Thyroid gland (tissue), 4 donors: ENCODE results near the gene NACAD. TPM values are rescaled to one million over a fixed set of nuclear protein-coding genes. Genes with fewer than 3 reads are reported as not detected.

ENCODE experiments used
- DNase-seq, 2 donors: peaks; one replicate each; pipeline ENCODE4 v3.0.0-alpha.2; 2019
- H3K27ac ChIP-seq, 3 donors: fragments of 200-600 bp; sonication (generic); 1 replicate in 2 of 3; 2 replicates in 1 of 3; pipeline ENCODE4 v1.5.1; 2016 to 2019; ENCODE audit warnings: mild to moderate bottlenecking in 1 of 3, moderate library complexity in 1 of 3
- H3K27me3 ChIP-seq: fragments of 200-600 bp; sonication (generic); one replicate; pipeline ENCODE4 v1.5.1; 2019
- H3K36me3 ChIP-seq, 2 donors: fragments of 200-600 bp; sonication (generic); one replicate each; pipeline ENCODE4 v1.5.1; 2016 to 2019
- H3K4me1 ChIP-seq, 2 donors: fragments of 200-600 bp; sonication (generic); one replicate each; pipeline ENCODE4 v1.5.1; 2017 to 2019
- H3K4me3 ChIP-seq, 3 donors: fragments of 200-600 bp; sonication (generic); replicated peaks in 1 of 3; 1 replicate in 2 of 3; 2 replicates in 1 of 3; pipeline ENCODE4 v1.5.1; 2016; ENCODE audit warnings: mild to moderate bottlenecking in 1 of 3
- H3K9me3 ChIP-seq: fragments of 200-600 bp; sonication (generic); one replicate; pipeline ENCODE4 v1.5.1; 2017
- POLR2A ChIP-seq, 2 donors: fragments of 450-650 bp; IDR thresholded peaks; one replicate each; pipeline ENCODE4 v1.6.1; 2017; ENCODE audit warnings: antibody characterized with exemption in 2 of 2, mild to moderate bottlenecking in 2 of 2, moderate library complexity in 1 of 2
- WGBS, 2 donors: methylation state at CpG; one replicate each; pipeline ENCODE4 v1.1.5; 2017; 5-methylcytosine and 5-hydroxymethylcytosine counted together
- intact Hi-C: fragments of 100-400 bp; cut with DNase I; formaldehyde crosslinking; loops from one replicate; pipeline ENCODE4 v1.15.1; 2023
- total RNA-seq, 4 donors: library from RNA; depleted of rRNA; stranded (reverse); fragments of >200 nt; gene quantifications; one replicate each; pipeline ENCODE4 v1.2.3, GENCODE V29; 2016
- TF ChIP-seq, protein P1 (sequence below), 6 experiments: fragments of 200-600 bp in 3 of 6; fragments of 450-650 bp in 3 of 6; sonication (generic) in 3 of 6; IDR thresholded peaks; one replicate each; pipeline ENCODE4 v1.5.1; 2016 to 2019; ENCODE audit warnings: antibody characterized with exemption in 6 of 6, mild to moderate bottlenecking in 2 of 6, inconsistent platforms in 1 of 6, moderate library complexity in 1 of 6

The NACAD gene
- total RNA-seq, 4 donors from 2014 or later: 0.54 to 2.3 (median 0.88) TPM

DNA sequence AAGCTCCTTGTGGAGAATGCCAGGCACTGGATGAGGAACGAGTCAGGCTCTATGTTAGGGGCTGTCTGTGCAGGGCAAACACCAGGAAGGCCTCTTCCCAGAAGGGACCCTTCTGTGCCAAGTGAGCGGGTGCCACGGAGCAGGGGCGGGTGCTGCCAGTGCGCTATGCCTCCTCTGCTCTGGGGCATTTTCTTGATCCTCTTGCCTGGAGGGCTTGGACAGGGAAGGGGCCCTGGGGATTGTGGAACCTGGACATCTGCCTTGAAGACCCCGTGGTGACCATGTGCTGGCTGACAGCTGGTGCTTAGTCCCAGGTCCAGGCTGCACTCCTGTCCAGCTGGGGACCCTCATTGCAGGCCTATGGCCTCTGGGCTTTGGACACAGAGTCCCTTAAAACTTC is 38.2 kb upstream of the NACAD start:
- no peak overlapping the region for H3K27ac ChIP-seq
- H3K4me1 ChIP-seq: no peaks in the 10 kb centered on the region
- no peaks in the 10 kb centered on the region for H3K9me3 ChIP-seq
- H3K36me3 ChIP-seq: no peaks in the 10 kb centered on the region
- no peaks in the 10 kb centered on the region for H3K27me3 ChIP-seq
- WGBS, 2 donors: 72 to 84% methylated on average over 6 of the region's 6 CpGs
- intact Hi-C loops: no loop called here
- no peak for DNase-seq
- no peak overlapping the region for H3K4me3 ChIP-seq
- TF ChIP-seq, protein P1, sequence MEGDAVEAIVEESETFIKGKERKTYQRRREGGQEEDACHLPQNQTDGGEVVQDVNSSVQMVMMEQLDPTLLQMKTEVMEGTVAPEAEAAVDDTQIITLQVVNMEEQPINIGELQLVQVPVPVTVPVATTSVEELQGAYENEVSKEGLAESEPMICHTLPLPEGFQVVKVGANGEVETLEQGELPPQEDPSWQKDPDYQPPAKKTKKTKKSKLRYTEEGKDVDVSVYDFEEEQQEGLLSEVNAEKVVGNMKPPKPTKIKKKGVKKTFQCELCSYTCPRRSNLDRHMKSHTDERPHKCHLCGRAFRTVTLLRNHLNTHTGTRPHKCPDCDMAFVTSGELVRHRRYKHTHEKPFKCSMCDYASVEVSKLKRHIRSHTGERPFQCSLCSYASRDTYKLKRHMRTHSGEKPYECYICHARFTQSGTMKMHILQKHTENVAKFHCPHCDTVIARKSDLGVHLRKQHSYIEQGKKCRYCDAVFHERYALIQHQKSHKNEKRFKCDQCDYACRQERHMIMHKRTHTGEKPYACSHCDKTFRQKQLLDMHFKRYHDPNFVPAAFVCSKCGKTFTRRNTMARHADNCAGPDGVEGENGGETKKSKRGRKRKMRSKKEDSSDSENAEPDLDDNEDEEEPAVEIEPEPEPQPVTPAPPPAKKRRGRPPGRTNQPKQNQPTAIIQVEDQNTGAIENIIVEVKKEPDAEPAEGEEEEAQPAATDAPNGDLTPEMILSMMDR (IDR thresholded peaks at IDR 0.05): no peak
- no peak for TF ChIP-seq POLR2A (IDR thresholded peaks at IDR 0.05)

DNA sequence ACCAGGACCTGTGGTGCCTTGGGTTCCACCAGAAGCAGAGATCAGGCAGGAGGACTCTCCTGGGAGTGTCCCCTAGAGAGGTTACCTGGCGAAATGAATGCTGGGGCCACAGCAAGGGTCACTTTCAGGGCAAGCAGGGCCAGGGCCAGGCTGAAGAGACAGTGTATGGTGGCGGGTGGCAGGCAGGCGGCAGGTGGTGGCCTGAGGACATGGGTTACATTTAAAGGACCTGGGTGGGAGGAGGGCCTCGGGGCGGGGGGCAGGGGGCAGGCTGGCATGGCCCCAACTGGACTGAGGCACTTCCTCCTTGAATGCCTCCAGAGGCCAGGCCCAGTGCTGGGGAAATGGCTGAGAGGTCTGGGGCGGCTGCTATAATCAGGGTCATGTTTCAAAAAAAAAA is 37.4 kb upstream of the NACAD start:
- no peaks in the 10 kb centered on the region for H3K36me3 ChIP-seq
- TF ChIP-seq, protein P1 (IDR thresholded peaks at IDR 0.05): no peak
- no peak for TF ChIP-seq POLR2A (IDR thresholded peaks at IDR 0.05)
- no peak overlapping the region for H3K4me3 ChIP-seq
- H3K4me1 ChIP-seq: no peaks in the 10 kb centered on the region
- no peaks in the 10 kb centered on the region for H3K27me3 ChIP-seq
- no peak for DNase-seq
- H3K9me3 ChIP-seq: no peaks in the 10 kb centered on the region
- WGBS, 2 donors: 72 to 78% methylated on average over 6 of the region's 6 CpGs
- intact Hi-C loops: no loop called here
- H3K27ac ChIP-seq: no peak overlapping the region

DNA sequence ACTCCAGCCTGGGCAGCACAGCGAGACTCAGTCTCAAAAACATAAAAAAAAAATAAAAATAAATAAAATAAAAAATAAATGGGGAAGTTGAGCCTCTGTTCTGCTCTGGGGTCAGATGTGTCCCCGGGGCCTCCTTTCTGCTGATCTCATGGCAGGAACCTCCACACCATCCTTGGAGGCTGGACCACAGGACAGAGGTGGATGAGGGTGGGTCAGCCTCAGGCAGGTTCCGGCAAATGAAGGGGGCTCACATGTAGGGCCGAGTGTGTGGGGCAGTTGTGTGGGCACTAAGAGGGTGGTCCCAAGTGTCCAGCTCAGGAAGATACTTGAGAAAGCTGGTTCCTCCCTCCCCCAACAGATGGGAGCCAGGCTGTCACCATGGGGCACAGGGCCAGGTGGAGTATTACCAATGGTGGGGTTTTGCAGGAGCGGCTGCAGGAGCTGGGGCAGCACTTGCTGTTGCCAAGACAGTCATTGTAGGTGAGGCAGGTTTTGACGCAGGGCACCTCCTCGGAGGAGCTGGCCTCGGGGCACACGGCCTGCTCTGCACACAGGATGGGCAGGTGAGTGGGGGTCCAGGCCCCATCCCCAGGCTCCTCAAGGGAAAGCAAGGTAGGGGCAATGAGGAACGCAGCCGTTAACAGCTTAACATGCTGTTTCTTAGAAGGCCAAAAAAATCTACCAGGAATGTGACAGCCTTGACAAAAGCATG is 36.6 kb upstream of the NACAD start:
- Histone ChIP-seq H3K36me3 (no peaks in the 10 kb centered on the region), H3K4me3 (no peak overlapping the region), H3K27ac (no peak overlapping the region), H3K9me3 (no peaks in the 10 kb centered on the region), H3K27me3 (no peaks in the 10 kb centered on the region), H3K4me1 (no peaks in the 10 kb centered on the region)
- intact Hi-C loops: no loop called here
- TF ChIP-seq POLR2A (IDR thresholded peaks at IDR 0.05): no peak
- TF ChIP-seq, protein P1 (IDR thresholded peaks at IDR 0.05): no peak
- DNase-seq: no peak
- WGBS, 2 donors: 94% methylated on average over 11 of the region's 11 CpGs

DNA sequence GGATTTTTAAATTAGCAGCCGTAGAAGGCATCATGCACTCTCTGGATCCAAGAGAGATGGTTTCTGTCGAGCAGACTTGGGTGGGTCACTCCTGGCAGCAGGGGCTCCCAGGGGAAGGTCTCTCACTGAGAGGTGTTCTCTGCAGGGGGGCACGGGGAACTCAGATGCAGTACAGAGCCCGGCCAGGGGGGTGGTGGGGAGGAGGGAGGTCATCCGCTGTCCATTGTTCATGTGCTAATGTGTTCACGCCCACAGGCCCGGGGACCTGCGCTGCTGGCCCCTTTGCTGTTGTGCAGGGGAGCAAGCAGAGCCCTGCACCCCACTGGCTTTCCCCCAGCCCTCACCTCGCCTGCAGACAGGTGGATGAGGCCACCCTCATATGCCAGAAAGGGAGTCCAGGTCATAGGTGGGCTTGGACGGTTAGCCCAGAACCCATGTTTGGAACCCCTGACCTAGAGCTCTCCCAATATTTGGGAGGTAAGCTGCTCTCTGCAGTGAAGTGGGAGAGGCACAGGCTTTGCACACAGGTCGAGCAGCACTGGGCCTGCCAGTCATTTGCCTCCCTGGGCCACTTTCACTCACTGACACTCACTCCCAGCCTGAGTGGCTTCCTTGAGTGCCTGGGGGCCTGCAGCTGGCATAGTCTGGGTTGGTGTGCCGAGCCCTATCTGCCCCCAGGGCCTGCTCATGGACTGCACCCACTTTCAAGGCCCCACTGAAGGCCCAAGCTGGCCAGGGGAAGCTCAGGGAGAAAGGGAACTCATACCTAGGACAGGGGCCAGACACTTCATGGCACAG is 35.3 kb upstream of the NACAD start:
- TF ChIP-seq POLR2A (IDR thresholded peaks at IDR 0.05): no peak
- TF ChIP-seq, protein P1 (IDR thresholded peaks at IDR 0.05): no peak
- no peaks in the 10 kb centered on the region for H3K27me3 ChIP-seq
- DNase-seq: no peak
- intact Hi-C loops: no loop called here
- H3K4me1 ChIP-seq: no peaks in the 10 kb centered on the region
- WGBS, 2 donors: 62 to 79% methylated on average over 8 to 11 of the region's 12 CpGs
- no peak overlapping the region for H3K27ac ChIP-seq
- H3K36me3 ChIP-seq: no peaks in the 10 kb centered on the region
- no peak overlapping the region for H3K4me3 ChIP-seq
- no peaks in the 10 kb centered on the region for H3K9me3 ChIP-seq
